GM19397 (cell line): Measurements from ENCODE around the gene TMEM234.
A peak's percentile ranks its signal among the peaks of the same experiment; 100 is the strongest.
"Not testable (repeated sequence)": the region's sequence is repeated elsewhere in the genome, so short reads cannot be mapped to it uniquely, and the experiment has no call there.

Experiments
- ATAC-seq: cut with Tn5 transposase; IDR thresholded peaks from one replicate; pipeline ENCODE4 v1.9.1; 2021; ENCODE audit warnings: mild to moderate bottlenecking, moderate library complexity; ENCODE audit not compliant: unreplicated experiment

TMEM234 gene

GRCh38 chr1:32221980-32222755 is at the start of gene TMEM234, which contains the start of gene EIF3I:
TSS of gene TMEM234 (minus strand) at chr1:32222353. CDS start at chr1:32222322, 31 bp downstream.
TSS of gene EIF3I (plus strand) at chr1:32222407. CDS start at chr1:32222442, 35 bp downstream.
- ATAC-seq = peak; percentile 88

- no peak for ATAC-seq
These were observed 47.6 kb upstream of the TMEM234 start for GRCh38 chr1:32269744-32270143.

GRCh38 chr1:32266921-32267591 is 44.9 kb upstream of the TMEM234 start:
- no peak for ATAC-seq

- ATAC-seq = no peak
These were observed 43.7 kb upstream of the TMEM234 start for GRCh38 chr1:32265846-32266245.

- ATAC-seq = no peak
These were observed 41.6 kb upstream of the TMEM234 start for GRCh38 chr1:32263744-32264143.

- not testable (repeated sequence) for ATAC-seq
These were observed 41.1 kb upstream of the TMEM234 start for GRCh38 chr1:32263236-32263593.

- no peak for ATAC-seq
These were observed 35.0 kb upstream of the TMEM234 start for GRCh38 chr1:32257227-32257508.

GRCh38 chr1:32256473-32257226 is 34.5 kb upstream of the TMEM234 start:
- no peak for ATAC-seq

- ATAC-seq = no peak
These were observed 33.2 kb upstream of the TMEM234 start for GRCh38 chr1:32255072-32256071.

- no peak for ATAC-seq
These were observed 29.0 kb upstream of the TMEM234 start, which contains the start of gene LCK for GRCh38 chr1:32250893-32251716. TSS of gene LCK (plus strand) at chr1:32251265. CDS start at chr1:32274330, 23,065 bp downstream.

GRCh38 chr1:32249831-32250525 is 27.8 kb upstream of the TMEM234 start:
- no peak for ATAC-seq

GRCh38 chr1:32247983-32248889 is 26.1 kb upstream of the TMEM234 start:
- ATAC-seq = no peak

- ATAC-seq = no peak
These were observed 25.3 kb upstream of the TMEM234 start for GRCh38 chr1:32247452-32247851.

- ATAC-seq = no peak
These were observed 24.7 kb upstream of the TMEM234 start, which contains the start of gene FAM167B for GRCh38 chr1:32246888-32247273. TSS of gene FAM167B (plus strand) at chr1:32247222. CDS start at chr1:32247422, 200 bp downstream.

GRCh38 chr1:32242341-32242851 is 20.2 kb upstream of the TMEM234 start:
- no peak for ATAC-seq

- peak; percentile 34 for ATAC-seq
These were observed 19.0 kb upstream of the TMEM234 start for GRCh38 chr1:32241001-32241763.
